K562 (cell line): ENCODE measurements around the gene IFFO2. TPM values are rescaled to one million over a fixed set of nuclear protein-coding genes. Genes with fewer than 3 reads are reported as not detected.

Experiments
- ATAC-seq: fragments of 200-7000 bp; cut with Tn5 transposase; 3 replicates; pipeline ENCODE4 v1.9.1; 2020; ENCODE audit warnings: moderate library complexity
- BruUV-seq: library from RNA; stranded (reverse); fragments of 400-500 nt; replicated peaks from 2 replicates; lab custom pipeline; 2021; lab: Mats Ljungman, UMichigan
- CTCF ChIA-PET: fragments of 300-600 bp; formaldehyde crosslinking; extraction: SDS; loops from one replicate; lab custom pipeline; 2021; ENCODE audit warnings: low intra/inter-chr PET ratio; lab: Yijun Ruan, JAX
- POLR2A ChIA-PET: fragments of 300-600, 350-650 bp; sonication (Branson Sonifier 250); formaldehyde crosslinking; extraction: SDS; loops from one replicate; lab custom pipeline; 2021; ENCODE audit warnings: antibody characterized with exemption, inconsistent platforms; lab: Yijun Ruan, JAX
- DNase-seq, 4 experiments: peaks; one replicate each; pipeline versions ENCODE4 v3.0.0 to v3.0.0-alpha.2; 2011 to 2018; ENCODE audit warnings: low spot score in 3 of 4, mixed read lengths in 3 of 4; ENCODE audit errors: extremely low read depth in 1 of 4
- FAIRE-seq: peaks from 2 replicates; lab custom pipeline; 2011; peaks lifted over from hg19 to GRCh38; lab: Jason Lieb, UNC
- H2AFZ ChIP-seq: 2 replicates; pipeline ENCODE4 v1.6.0; 2011; ENCODE audit warnings: low read depth, low read length, control low read depth, inconsistent platforms
- H3K27ac ChIP-seq: fragments of 200-600 bp; 3 replicates; pipeline ENCODE4 v1.8.0; 2011; ENCODE audit warnings: low read depth, mild to moderate bottlenecking, control low read depth, inconsistent platforms, low read length, moderate library complexity, mixed read lengths; ENCODE audit errors: extremely low read depth
- H3K27me3 ChIP-seq, 2 experiments: fragments of 300-600 bp in 1 of 2; 2 replicates in 1 of 2; 3 replicates in 1 of 2; pipeline versions ENCODE4 v1.6.0 to v1.8.0; 2011; ENCODE audit warnings: inconsistent platforms in 2 of 2, low read length in 2 of 2, mild to moderate bottlenecking in 1 of 2, mixed read lengths in 1 of 2, moderate library complexity in 1 of 2; ENCODE audit not compliant: control insufficient read depth in 2 of 2, insufficient read depth in 2 of 2
- H3K36me3 ChIP-seq: fragments of 300-600 bp; 3 replicates; pipeline ENCODE4 v1.8.0; 2011; ENCODE audit warnings: mild to moderate bottlenecking, low read length, inconsistent platforms; ENCODE audit not compliant: control insufficient read depth, insufficient read depth
- H3K4me1 ChIP-seq, 2 experiments: fragments of 200-600 bp in 1 of 2; replicated peaks in 1 of 2; 2 replicates in 1 of 2; 3 replicates in 1 of 2; pipeline versions ENCODE4 v1.5.1 to v1.8.0; 2011; ENCODE audit warnings: inconsistent platforms in 2 of 2, low read length in 2 of 2, mild to moderate bottlenecking in 1 of 2, mixed read lengths in 1 of 2, moderate library complexity in 1 of 2; ENCODE audit not compliant: control insufficient read depth in 2 of 2, insufficient read depth in 2 of 2
- H3K4me2 ChIP-seq: 2 replicates; pipeline ENCODE4 v1.6.1; 2011; ENCODE audit warnings: low read length, control low read depth, inconsistent platforms, mixed read lengths; ENCODE audit not compliant: insufficient read depth
- H3K4me3 ChIP-seq: fragments of 200-600 bp; sonication (generic), shearing (Covaris generic); 2 replicates; pipeline ENCODE4 v1.5.1; 2016; ENCODE audit warnings: control low read depth, inconsistent platforms
- H3K79me2 ChIP-seq: fragments of 200-600 bp; 3 replicates; pipeline ENCODE4 v1.8.0; 2011; ENCODE audit warnings: low read length, inconsistent platforms; ENCODE audit not compliant: control insufficient read depth, insufficient read depth
- H3K9ac ChIP-seq, 2 experiments: 2 replicates each; pipeline versions ENCODE4 v1.6.0 to v1.6.1; 2011; ENCODE audit warnings: low read depth in 2 of 2, low read length in 2 of 2, control low read depth in 1 of 2, inconsistent platforms in 1 of 2, mild to moderate bottlenecking in 1 of 2, mixed read lengths in 1 of 2; ENCODE audit not compliant: insufficient read depth in 1 of 2
- H3K9me1 ChIP-seq: one replicate; pipeline ENCODE4 v1.6.0; 2011; ENCODE audit warnings: inconsistent platforms, mild to moderate bottlenecking, low read length, moderate library complexity; ENCODE audit not compliant: control insufficient read depth, insufficient read depth
- H3K9me3 ChIP-seq: replicated peaks from 2 replicates; pipeline ENCODE4 v1.5.1; 2011; ENCODE audit warnings: low read depth, low read length, inconsistent platforms; ENCODE audit not compliant: control insufficient read depth, insufficient read depth
- H4K20me1 ChIP-seq: replicated peaks from 2 replicates; pipeline ENCODE4 v1.6.1; 2011; ENCODE audit warnings: low read length, inconsistent platforms, mixed read lengths; ENCODE audit not compliant: control insufficient read depth, insufficient read depth
- ADNP ChIP-seq: fragments of 200-800 bp; sonication (Bioruptor generic); IDR thresholded peaks from 2 replicates; pipeline ENCODE4 v1.6.1; 2016; ENCODE audit warnings: missing genetic modification characterization, missing compliant biosample characterization
- BCOR ChIP-seq: fragments of 450-650 bp; IDR thresholded peaks from 2 replicates; pipeline ENCODE4 v1.6.1; 2016
- GTF2F1 ChIP-seq: IDR thresholded peaks from 2 replicates; pipeline ENCODE4 v1.6.1; 2011; ENCODE audit warnings: low read depth, low read length, improper control_type of control experiment
- HDAC2 ChIP-seq: fragments of 450-650 bp; IDR thresholded peaks from 2 replicates; pipeline ENCODE4 v1.6.1; 2016; ENCODE audit warnings: mild to moderate bottlenecking
- MAX ChIP-seq: sonication (generic); formaldehyde crosslinking; IDR thresholded peaks from 2 replicates; pipeline ENCODE4 v1.9.0; 2022; ENCODE audit warnings: mild to moderate bottlenecking, missing genetic modification reagents
- MEF2A ChIP-seq: IDR thresholded peaks from 2 replicates; pipeline ENCODE4 v1.6.1; 2011; ENCODE audit warnings: low read depth, mild to moderate bottlenecking, low read length, moderate library complexity; ENCODE audit not compliant: control insufficient read depth
- MNT ChIP-seq, 2 experiments: fragments of 450-650 bp; conservative IDR thresholded peaks; 2 replicates each; pipeline ENCODE4 v1.6.1; 2017; ENCODE audit warnings: mild to moderate bottlenecking in 2 of 2, moderate library complexity in 2 of 2
- PHB ChIP-seq: fragments of 250-450 bp; sonication (Bioruptor Pico); IDR thresholded peaks from 2 replicates; pipeline ENCODE4 v1.5.0; 2021
- PTBP1 ChIP-seq: fragments of 200-400 bp; formaldehyde crosslinking; IDR thresholded peaks from 2 replicates; pipeline ENCODE4 v1.6.1; 2017; ENCODE audit warnings: low read depth, low read length
- RFX7 ChIP-seq: fragments of 250-450 bp; sonication (Bioruptor Pico); IDR thresholded peaks from 2 replicates; pipeline ENCODE4 v1.5.1; 2021; ENCODE audit warnings: mild to moderate bottlenecking
- ZKSCAN1 ChIP-seq: fragments of 150-350 bp; IDR thresholded peaks from 2 replicates; pipeline ENCODE4 v1.6.1; 2016; ENCODE audit warnings: low read depth, low read length
- ZNF444 ChIP-seq: fragments of 250-450 bp; sonication (Bioruptor Pico); IDR thresholded peaks from 2 replicates; pipeline ENCODE4 v1.4.0; 2020; ENCODE audit warnings: mild to moderate bottlenecking, moderate library complexity
- ZNF551 ChIP-seq: fragments of 250-450 bp; sonication (Bioruptor Pico); IDR thresholded peaks from 2 replicates; pipeline ENCODE4 v1.5.0; 2021; ENCODE audit warnings: mild to moderate bottlenecking, moderate library complexity
- whole genome bisulfite sequencing: fragments of 100-300 bp; shearing (Covaris generic); methylation state at CpG from one replicate; pipeline ENCODE4 v1.1.6; 2016; ENCODE audit warnings: low coverage, mixed read lengths; ENCODE audit not compliant: insufficient coverage; ENCODE audit errors: missing lambda C conversion rate; 5-methylcytosine and 5-hydroxymethylcytosine counted together
- in situ Hi-C: fragments of 300-500 bp; cut with MboI; formaldehyde crosslinking; loops from 4 replicates; pipeline ENCODE4 v1.15.0; 2018; ENCODE audit warnings: inconsistent platforms, mixed read lengths
- intact Hi-C: fragments of 100-400 bp; cut with micrococcal nuclease; formaldehyde crosslinking; loops from 2 replicates; pipeline ENCODE4 v1.14.2; 2022
- polyA plus RNA-seq, 8 experiments: library from polyadenylated mRNA; depleted of rRNA in 4 of 8; stranded (reverse) in 5 of 8; unstranded in 3 of 8; fragments of >200 nt; fragmentation: Nextera tagmentation in 2 of 8; fragmentation: Illumina TruSeq in 1 of 8; extraction: Ambion mirVana in 2 of 8; extraction: Trizol in 1 of 8; gene quantifications; 2 replicates each; pipeline versions ENCODE4 v1.2.1 to v1.2.3, GENCODE V29; 2011 to 2014; ENCODE audit warnings: inconsistent platforms in 1 of 8, missing spikeins in 1 of 8
- total RNA-seq, 7 experiments: library from RNA; depleted of rRNA in 6 of 7; stranded (reverse); fragments of >200 nt in 6 of 7; fragmentation: Illumina TruSeq in 2 of 7; extraction: Trizol in 2 of 7; gene quantifications; 2 replicates each; pipeline versions ENCODE4 v1.2.1 to v1.2.3, GENCODE V29; 2011 to 2021; ENCODE audit warnings: low replicate concordance in 1 of 7
- TF ChIP-seq, protein P1 (sequence below): fragments of 450-650 bp; IDR thresholded peaks from 2 replicates; pipeline ENCODE4 v1.7.1; 2018; ENCODE audit warnings: mild to moderate bottlenecking, low read depth; ENCODE audit not compliant: partially characterized antibody
- TF ChIP-seq, protein P2 (sequence below): sonication (generic); formaldehyde crosslinking; IDR thresholded peaks from 2 replicates; pipeline ENCODE4 v1.5.0; 2020; ENCODE audit warnings: missing genetic modification reagents

The IFFO2 gene
- total and polyA plus RNA-seq, 9 of the 15 experiments (the other 6 are each of a cell fraction or from before 2014, with no cell fraction given), result 0.15 to 1.0 (median 0.44) TPM; not detected in 2

GRCh38 chr1:18953731-18954231 lies 2.7 kb downstream of the IFFO2 start (continued):
- TF ChIP-seq, protein P1, sequence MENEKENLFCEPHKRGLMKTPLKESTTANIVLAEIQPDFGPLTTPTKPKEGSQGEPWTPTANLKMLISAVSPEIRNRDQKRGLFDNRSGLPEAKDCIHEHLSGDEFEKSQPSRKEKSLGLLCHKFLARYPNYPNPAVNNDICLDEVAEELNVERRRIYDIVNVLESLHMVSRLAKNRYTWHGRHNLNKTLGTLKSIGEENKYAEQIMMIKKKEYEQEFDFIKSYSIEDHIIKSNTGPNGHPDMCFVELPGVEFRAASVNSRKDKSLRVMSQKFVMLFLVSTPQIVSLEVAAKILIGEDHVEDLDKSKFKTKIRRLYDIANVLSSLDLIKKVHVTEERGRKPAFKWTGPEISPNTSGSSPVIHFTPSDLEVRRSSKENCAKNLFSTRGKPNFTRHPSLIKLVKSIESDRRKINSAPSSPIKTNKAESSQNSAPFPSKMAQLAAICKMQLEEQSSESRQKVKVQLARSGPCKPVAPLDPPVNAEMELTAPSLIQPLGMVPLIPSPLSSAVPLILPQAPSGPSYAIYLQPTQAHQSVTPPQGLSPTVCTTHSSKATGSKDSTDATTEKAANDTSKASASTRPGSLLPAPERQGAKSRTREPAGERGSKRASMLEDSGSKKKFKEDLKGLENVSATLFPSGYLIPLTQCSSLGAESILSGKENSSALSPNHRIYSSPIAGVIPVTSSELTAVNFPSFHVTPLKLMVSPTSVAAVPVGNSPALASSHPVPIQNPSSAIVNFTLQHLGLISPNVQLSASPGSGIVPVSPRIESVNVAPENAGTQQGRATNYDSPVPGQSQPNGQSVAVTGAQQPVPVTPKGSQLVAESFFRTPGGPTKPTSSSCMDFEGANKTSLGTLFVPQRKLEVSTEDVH, result no peak
- TF ChIP-seq PTBP1, result no peak
- TF ChIP-seq, protein P2, sequence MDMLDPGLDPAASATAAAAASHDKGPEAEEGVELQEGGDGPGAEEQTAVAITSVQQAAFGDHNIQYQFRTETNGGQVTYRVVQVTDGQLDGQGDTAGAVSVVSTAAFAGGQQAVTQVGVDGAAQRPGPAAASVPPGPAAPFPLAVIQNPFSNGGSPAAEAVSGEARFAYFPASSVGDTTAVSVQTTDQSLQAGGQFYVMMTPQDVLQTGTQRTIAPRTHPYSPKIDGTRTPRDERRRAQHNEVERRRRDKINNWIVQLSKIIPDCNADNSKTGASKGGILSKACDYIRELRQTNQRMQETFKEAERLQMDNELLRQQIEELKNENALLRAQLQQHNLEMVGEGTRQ, result no peak

- in situ Hi-C loops, result no loop called here
- Histone ChIP-seq H3K36me3 (no peaks in the 10 kb centered on the region), H2AFZ (no peak overlapping the region), H3K4me3 (no peak overlapping the region), H4K20me1 (peaks cover 27% of the 10 kb centered on the region), H3K27ac (no peak overlapping the region), H3K4me1 (peaks cover 0 to 24% of the 10 kb centered on the region in 2 experiments; a peak in 3 of 5 replicates), H3K9ac (no peak overlapping the region), H3K4me2 (no peak overlapping the region), H3K79me2 (no peaks in the 10 kb centered on the region), H3K9me1 (no peaks in the 10 kb centered on the region), H3K27me3 (peaks cover 50 to 87% of the 10 kb centered on the region in 2 experiments), H3K9me3 (no peaks in the 10 kb centered on the region)
- FAIRE-seq (no peak), DNase-seq (no peak), ATAC-seq (no peak)
- intact Hi-C loops, result no loop called here
- WGBS, result 7% methylated on average over 8 of the region's 8 CpGs
- BruUV-seq, result no TSS peak
- ChIA-PET POLR2A (no interaction called here), CTCF (no interaction called here)
- no peak for TF ChIP-seq ZKSCAN1
- peak; percentile 76 for TF ChIP-seq ADNP (tag)
- TF ChIP-seq BCOR, result peak; percentile 90
- TF ChIP-seq RFX7 (CRISPR knock-in tag), result no peak
- TF ChIP-seq ZNF551 (CRISPR knock-in tag), result no peak
- peak; percentile 55; the same call in 1 of the 2 replicates for TF ChIP-seq HDAC2
- TF ChIP-seq MAX (CRISPR knock-in tag), result peak; percentile 41
- no peak for TF ChIP-seq MEF2A
- TF ChIP-seq GTF2F1, result no peak
- no peak for TF ChIP-seq MNT (conservative IDR thresholded peaks at IDR 0.05)
- no peak for TF ChIP-seq ZNF444
- TF ChIP-seq PHB (CRISPR knock-in tag), result no peak
These were observed 4.6 kb downstream of the IFFO2 start for GRCh38 chr1:18951818-18952391.
